AG10803 (cell line): ENCODE data around the gene CTSL.

Source experiments
- DNase-seq: peaks from one replicate; pipeline ENCODE4 v3.0.0; 2010; ENCODE audit warnings: low read depth
- H3K4me3 ChIP-seq: 2 replicates; pipeline ENCODE4 v1.5.1; 2011; ENCODE audit warnings: mild to moderate bottlenecking, low read length, control low read depth
- CTCF ChIP-seq: conservative IDR thresholded peaks from 2 replicates; pipeline ENCODE4 v1.5.1; 2011; ENCODE audit warnings: mild to moderate bottlenecking, low read length, control low read depth, inconsistent platforms

CTSL gene

GRCh38 chr9:87722393-87723088, 3.4 kb upstream of the CTSL start:
- no peak for DNase-seq

GRCh38 chr9:87725356-87725899, 491 bp upstream of the CTSL start:
- DNase-seq: peak; percentile 44
- TF ChIP-seq CTCF: no peak
- peak overlapping the region; percentile 94 for H3K4me3 ChIP-seq

More at GRCh38 chr9:87722393-87723088, 3.4 kb upstream of the CTSL start:
- no peak for TF ChIP-seq CTCF
- no peak overlapping the region for H3K4me3 ChIP-seq

GRCh38 chr9:87729246-87729645, 3.3 kb downstream of the CTSL start:
- DNase-seq: no peak
- TF ChIP-seq CTCF: no peak
- H3K4me3 ChIP-seq: no peak overlapping the region

- H3K4me3 ChIP-seq: no peak overlapping the region
- no peak for TF ChIP-seq CTCF
- no peak for DNase-seq
Measured at GRCh38 chr9:87731321-87731720, 5.4 kb downstream of the CTSL start.

GRCh38 chr9:87732344-87732743, 6.4 kb downstream of the CTSL start:
- DNase-seq: no peak
- H3K4me3 ChIP-seq: no peak overlapping the region
- TF ChIP-seq CTCF: no peak

- no peak overlapping the region for H3K4me3 ChIP-seq
- no peak for DNase-seq
- no peak for TF ChIP-seq CTCF
Measured at GRCh38 chr9:87732756-87733155, 6.8 kb downstream of the CTSL start.
